HEK293 (cell line): ENCODE results near the gene WWOX.

Experiments
- CTCF ChIA-PET: fragments of 350-600 bp; formaldehyde crosslinking; extraction: SDS; loops from one replicate; lab custom pipeline; 2021; ENCODE audit warnings: antibody characterized with exemption; lab: Yijun Ruan, JAX
- POLR2A ChIA-PET: fragments of 300-600 bp; formaldehyde crosslinking; extraction: SDS; loops from one replicate; lab custom pipeline; 2020; ENCODE audit warnings: antibody characterized with exemption, inconsistent platforms; lab: Yijun Ruan, JAX
- H3K27ac ChIP-seq: fragments of 200-500 bp; sonication (Bioruptor generic); 2 replicates; pipeline ENCODE4 v1.5.1; 2014; ENCODE audit warnings: low read depth, low read length, control low read depth, inconsistent platforms; ENCODE audit errors: extremely low read depth
- H3K36me3 ChIP-seq, 2 experiments: fragments of 200-500 bp in 1 of 2; sonication (Bioruptor generic) in 1 of 2; 1 replicate in 1 of 2; 2 replicates in 1 of 2; pipeline ENCODE4 v1.5.1; 2014 to 2017; ENCODE audit warnings: inconsistent platforms in 2 of 2, low read length in 2 of 2; ENCODE audit not compliant: control insufficient read depth in 2 of 2, insufficient read depth in 1 of 2
- H3K4me1 ChIP-seq: fragments of 200-500 bp; sonication (Bioruptor generic); 2 replicates; pipeline ENCODE4 v1.5.1; 2014; ENCODE audit warnings: mild to moderate bottlenecking, low read length, inconsistent platforms; ENCODE audit not compliant: control insufficient read depth, insufficient read depth
- H3K4me3 ChIP-seq: 2 replicates; pipeline ENCODE4 v1.5.1; 2011; ENCODE audit warnings: low read depth, mild to moderate bottlenecking, control low read depth, low read length, moderate library complexity
- H3K9me3 ChIP-seq: fragments of 200-500 bp; sonication (Bioruptor generic); 2 replicates; pipeline ENCODE4 v1.5.1; 2014; ENCODE audit warnings: low read depth, low read length, inconsistent platforms; ENCODE audit not compliant: control insufficient read depth, insufficient read depth
- ELK4 ChIP-seq: IDR thresholded peaks from 2 replicates; pipeline ENCODE4 v1.6.1; 2011; ENCODE audit warnings: mild to moderate bottlenecking, low read depth, low read length, borderline replicate concordance
- KLF9 ChIP-seq: fragments of 450-650 bp; formaldehyde crosslinking; IDR thresholded peaks from 2 replicates; pipeline ENCODE4 v1.5.1; 2016; ENCODE audit warnings: missing biosample characterization, missing genetic modification characterization, low read depth
- MZF1 ChIP-seq: fragments of 450-650 bp; formaldehyde crosslinking; IDR thresholded peaks from 2 replicates; pipeline ENCODE4 v1.5.1; 2017; ENCODE audit warnings: missing biosample characterization, missing genetic modification characterization, borderline replicate concordance
- PATZ1 ChIP-seq: fragments of 450-650 bp; formaldehyde crosslinking; IDR thresholded peaks from 2 replicates; pipeline ENCODE4 v1.5.1; 2016; ENCODE audit warnings: missing biosample characterization, missing genetic modification characterization
- TRIM28 ChIP-seq: IDR thresholded peaks from 2 replicates; pipeline ENCODE4 v1.6.1; 2011; ENCODE audit warnings: low read length, control low read depth, borderline replicate concordance
- ZBTB21 ChIP-seq: fragments of 450-650 bp; formaldehyde crosslinking; IDR thresholded peaks from 2 replicates; pipeline ENCODE4 v1.5.1; 2017; ENCODE audit warnings: missing biosample characterization, missing genetic modification characterization
- ZBTB48 ChIP-seq: fragments of 450-650 bp; formaldehyde crosslinking; IDR thresholded peaks from 2 replicates; pipeline ENCODE4 v1.5.1; 2016; ENCODE audit warnings: missing biosample characterization, missing genetic modification characterization
- ZBTB7A ChIP-seq: fragments of 450-650 bp; formaldehyde crosslinking; IDR thresholded peaks from 2 replicates; pipeline ENCODE4 v1.5.1; 2016; ENCODE audit warnings: low read depth, missing biosample characterization, missing genetic modification characterization
- ZFP3 ChIP-seq: fragments of 450-650 bp; formaldehyde crosslinking; IDR thresholded peaks from 2 replicates; pipeline ENCODE4 v1.5.1; 2016; ENCODE audit warnings: low read depth, missing biosample characterization, missing genetic modification characterization
- ZNF133 ChIP-seq: fragments of 450-650 bp; formaldehyde crosslinking; IDR thresholded peaks from 2 replicates; pipeline ENCODE4 v1.5.1; 2016; ENCODE audit warnings: missing biosample characterization, missing genetic modification characterization
- ZNF184 ChIP-seq: fragments of 450-650 bp; IDR thresholded peaks from 2 replicates; pipeline ENCODE4 v1.5.1; 2018; ENCODE audit warnings: missing biosample characterization, mild to moderate bottlenecking, missing genetic modification characterization
- ZNF26 ChIP-seq: fragments of 450-650 bp; formaldehyde crosslinking; IDR thresholded peaks from 2 replicates; pipeline ENCODE4 v1.5.1; 2016; ENCODE audit warnings: missing biosample characterization, missing genetic modification characterization
- ZNF37A ChIP-seq: fragments of 450-650 bp; IDR thresholded peaks from 2 replicates; pipeline ENCODE4 v1.5.1; 2018; ENCODE audit warnings: missing biosample characterization, missing genetic modification characterization
- ZNF530 ChIP-seq: fragments of 450-650 bp; formaldehyde crosslinking; IDR thresholded peaks from 2 replicates; pipeline ENCODE4 v1.5.1; 2016; ENCODE audit warnings: low read depth, missing biosample characterization, missing genetic modification characterization
- ZNF558 ChIP-seq: fragments of 450-650 bp; formaldehyde crosslinking; IDR thresholded peaks from 2 replicates; pipeline ENCODE4 v1.5.1; 2016; ENCODE audit warnings: missing biosample characterization, missing genetic modification characterization
- ZNF777 ChIP-seq: fragments of 450-650 bp; formaldehyde crosslinking; IDR thresholded peaks from 2 replicates; pipeline ENCODE4 v1.5.1; 2017; ENCODE audit warnings: missing biosample characterization, missing genetic modification characterization, borderline replicate concordance
- ZSCAN4 ChIP-seq: fragments of 450-650 bp; formaldehyde crosslinking; IDR thresholded peaks from 2 replicates; pipeline ENCODE4 v1.5.1; 2017; ENCODE audit warnings: missing biosample characterization, missing genetic modification characterization
- TF ChIP-seq, protein P1 (sequence below): fragments of 450-650 bp; formaldehyde crosslinking; IDR thresholded peaks from 2 replicates; pipeline ENCODE4 v1.5.1; 2016; ENCODE audit warnings: missing biosample characterization, missing genetic modification characterization
- TF ChIP-seq, protein P2 (sequence below): fragments of 450-650 bp; formaldehyde crosslinking; IDR thresholded peaks from 2 replicates; pipeline ENCODE4 v1.5.1; 2016; ENCODE audit warnings: missing biosample characterization, missing genetic modification characterization
- TF ChIP-seq, protein P3 (sequence below): fragments of 450-650 bp; formaldehyde crosslinking; conservative IDR thresholded peaks from 2 replicates; pipeline ENCODE4 v1.5.1; 2016; ENCODE audit warnings: low read depth, missing biosample characterization, missing genetic modification characterization

The WWOX gene

DNA sequence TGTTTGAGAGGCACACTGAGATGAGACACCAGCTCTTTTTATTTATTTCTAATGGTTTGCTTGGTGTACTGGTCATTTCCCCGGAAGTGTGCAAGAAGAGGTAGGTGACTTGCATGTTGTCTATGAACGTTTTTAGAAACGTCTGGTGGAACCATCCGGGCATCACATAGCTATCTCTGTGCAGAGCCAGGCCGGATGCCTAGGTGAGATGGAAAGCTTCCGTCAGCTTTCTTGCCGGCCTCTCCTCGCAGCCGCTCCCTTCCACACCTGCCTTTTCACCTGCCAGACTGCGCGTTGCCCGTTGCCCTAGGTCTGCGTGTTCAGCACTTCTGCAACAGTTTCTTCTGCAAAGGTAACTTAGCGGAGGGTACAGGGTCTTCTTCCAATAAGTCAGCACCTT lies 416.0 kb downstream of the WWOX start:
- no peaks in the 10 kb centered on the region for H3K9me3 ChIP-seq

GRCh38 chr16:78516006-78516736 lies 416.7 kb downstream of the WWOX start:
- ChIA-PET POLR2A (no interaction called here), CTCF (interaction anchor here (0.6 to 0.8 kb wide), 2 partner anchors 255 to 511 kb away, joined by 3 read pairs; no protein-coding TSS in a partner anchor)
- H3K36me3 ChIP-seq, result no peaks in the 10 kb centered on the region
- H3K4me3 ChIP-seq, result no peak overlapping the region
- no peaks in the 10 kb centered on the region for H3K9me3 ChIP-seq
- TF ChIP-seq ZSCAN4 (no peak), ELK4 (no peak), ZNF777 (tag by site-specific recombination) (no peak), ZNF26 (tag by site-specific recombination) (no peak), TRIM28 (no peak), ZBTB21 (tag by site-specific recombination) (no peak), ZBTB7A (tag by site-specific recombination) (no peak), ZNF558 (tag by site-specific recombination) (no peak), MZF1 (no peak), ZNF133 (no peak), ZNF184 (tag by site-specific recombination) (no peak), PATZ1 (tag by site-specific recombination) (no peak), ZNF530 (tag by site-specific recombination) (no peak)
- TF ChIP-seq, protein P1, sequence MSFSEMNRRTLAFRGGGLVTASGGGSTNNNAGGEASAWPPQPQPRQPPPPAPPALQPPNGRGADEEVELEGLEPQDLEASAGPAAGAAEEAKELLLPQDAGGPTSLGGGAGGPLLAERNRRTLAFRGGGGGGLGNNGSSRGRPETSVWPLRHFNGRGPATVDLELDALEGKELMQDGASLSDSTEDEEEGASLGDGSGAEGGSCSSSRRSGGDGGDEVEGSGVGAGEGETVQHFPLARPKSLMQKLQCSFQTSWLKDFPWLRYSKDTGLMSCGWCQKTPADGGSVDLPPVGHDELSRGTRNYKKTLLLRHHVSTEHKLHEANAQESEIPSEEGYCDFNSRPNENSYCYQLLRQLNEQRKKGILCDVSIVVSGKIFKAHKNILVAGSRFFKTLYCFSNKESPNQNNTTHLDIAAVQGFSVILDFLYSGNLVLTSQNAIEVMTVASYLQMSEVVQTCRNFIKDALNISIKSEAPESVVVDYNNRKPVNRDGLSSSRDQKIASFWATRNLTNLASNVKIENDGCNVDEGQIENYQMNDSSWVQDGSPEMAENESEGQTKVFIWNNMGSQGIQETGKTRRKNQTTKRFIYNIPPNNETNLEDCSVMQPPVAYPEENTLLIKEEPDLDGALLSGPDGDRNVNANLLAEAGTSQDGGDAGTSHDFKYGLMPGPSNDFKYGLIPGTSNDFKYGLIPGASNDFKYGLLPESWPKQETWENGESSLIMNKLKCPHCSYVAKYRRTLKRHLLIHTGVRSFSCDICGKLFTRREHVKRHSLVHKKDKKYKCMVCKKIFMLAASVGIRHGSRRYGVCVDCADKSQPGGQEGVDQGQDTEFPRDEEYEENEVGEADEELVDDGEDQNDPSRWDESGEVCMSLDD, result no peak
- no peak overlapping the region for H3K27ac ChIP-seq
- no peaks in the 10 kb centered on the region for H3K4me1 ChIP-seq

More for the DNA sequence above, 416.0 kb downstream of the WWOX start:
- CTCF ChIA-PET, result interaction anchor here (1.0 kb wide), 1 partner anchor 11 kb away, joined by 3 read pairs; no protein-coding TSS in a partner anchor
- H3K27ac ChIP-seq, result no peak overlapping the region
- POLR2A ChIA-PET, result no interaction called here
- H3K4me3 ChIP-seq, result no peak overlapping the region
- H3K4me1 ChIP-seq, result no peaks in the 10 kb centered on the region
- TF ChIP-seq ZBTB48 (tag by site-specific recombination) (no peak), ZFP3 (tag by site-specific recombination) (no peak), KLF9 (tag by site-specific recombination) (no peak), ZNF37A (tag by site-specific recombination) (no peak)
- TF ChIP-seq, protein P2, sequence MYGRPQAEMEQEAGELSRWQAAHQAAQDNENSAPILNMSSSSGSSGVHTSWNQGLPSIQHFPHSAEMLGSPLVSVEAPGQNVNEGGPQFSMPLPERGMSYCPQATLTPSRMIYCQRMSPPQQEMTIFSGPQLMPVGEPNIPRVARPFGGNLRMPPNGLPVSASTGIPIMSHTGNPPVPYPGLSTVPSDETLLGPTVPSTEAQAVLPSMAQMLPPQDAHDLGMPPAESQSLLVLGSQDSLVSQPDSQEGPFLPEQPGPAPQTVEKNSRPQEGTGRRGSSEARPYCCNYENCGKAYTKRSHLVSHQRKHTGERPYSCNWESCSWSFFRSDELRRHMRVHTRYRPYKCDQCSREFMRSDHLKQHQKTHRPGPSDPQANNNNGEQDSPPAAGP (tag by site-specific recombination), result no peak
- TF ChIP-seq, protein P3, sequence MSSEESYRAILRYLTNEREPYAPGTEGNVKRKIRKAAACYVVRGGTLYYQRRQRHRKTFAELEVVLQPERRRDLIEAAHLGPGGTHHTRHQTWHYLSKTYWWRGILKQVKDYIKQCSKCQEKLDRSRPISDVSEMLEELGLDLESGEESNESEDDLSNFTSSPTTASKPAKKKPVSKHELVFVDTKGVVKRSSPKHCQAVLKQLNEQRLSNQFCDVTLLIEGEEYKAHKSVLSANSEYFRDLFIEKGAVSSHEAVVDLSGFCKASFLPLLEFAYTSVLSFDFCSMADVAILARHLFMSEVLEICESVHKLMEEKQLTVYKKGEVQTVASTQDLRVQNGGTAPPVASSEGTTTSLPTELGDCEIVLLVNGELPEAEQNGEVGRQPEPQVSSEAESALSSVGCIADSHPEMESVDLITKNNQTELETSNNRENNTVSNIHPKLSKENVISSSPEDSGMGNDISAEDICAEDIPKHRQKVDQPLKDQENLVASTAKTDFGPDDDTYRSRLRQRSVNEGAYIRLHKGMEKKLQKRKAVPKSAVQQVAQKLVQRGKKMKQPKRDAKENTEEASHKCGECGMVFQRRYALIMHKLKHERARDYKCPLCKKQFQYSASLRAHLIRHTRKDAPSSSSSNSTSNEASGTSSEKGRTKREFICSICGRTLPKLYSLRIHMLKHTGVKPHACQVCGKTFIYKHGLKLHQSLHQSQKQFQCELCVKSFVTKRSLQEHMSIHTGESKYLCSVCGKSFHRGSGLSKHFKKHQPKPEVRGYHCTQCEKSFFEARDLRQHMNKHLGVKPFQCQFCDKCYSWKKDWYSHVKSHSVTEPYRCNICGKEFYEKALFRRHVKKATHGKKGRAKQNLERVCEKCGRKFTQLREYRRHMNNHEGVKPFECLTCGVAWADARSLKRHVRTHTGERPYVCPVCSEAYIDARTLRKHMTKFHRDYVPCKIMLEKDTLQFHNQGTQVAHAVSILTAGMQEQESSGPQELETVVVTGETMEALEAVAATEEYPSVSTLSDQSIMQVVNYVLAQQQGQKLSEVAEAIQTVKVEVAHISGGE (tag by site-specific recombination), result no peak
- no peaks in the 10 kb centered on the region for H3K36me3 ChIP-seq
